Measurements from ENCODE around the gene ADGRL2.

Gene ADGRL2

DNA sequence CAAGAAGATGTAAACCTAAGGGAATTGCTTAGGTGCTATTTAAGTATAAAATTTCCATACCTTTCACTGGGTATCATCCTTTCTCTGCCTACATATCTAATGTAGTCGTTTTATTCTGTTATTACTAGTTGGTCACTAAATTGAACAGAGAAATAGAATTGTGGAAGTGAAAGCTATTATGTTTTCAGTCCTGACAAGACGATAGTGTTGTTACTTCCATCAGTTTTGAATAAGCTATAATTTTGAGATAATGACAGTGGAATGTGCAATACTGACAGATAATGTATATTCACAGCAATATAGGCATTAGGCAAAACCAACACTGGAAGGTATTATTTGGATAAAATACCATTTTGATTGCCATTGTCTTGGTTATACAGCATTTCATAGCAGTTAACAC lies 181.8 kb downstream of the ADGRL2 start:
- no peak for DNase-seq (ENCODE audit: low read depth)

DNA sequence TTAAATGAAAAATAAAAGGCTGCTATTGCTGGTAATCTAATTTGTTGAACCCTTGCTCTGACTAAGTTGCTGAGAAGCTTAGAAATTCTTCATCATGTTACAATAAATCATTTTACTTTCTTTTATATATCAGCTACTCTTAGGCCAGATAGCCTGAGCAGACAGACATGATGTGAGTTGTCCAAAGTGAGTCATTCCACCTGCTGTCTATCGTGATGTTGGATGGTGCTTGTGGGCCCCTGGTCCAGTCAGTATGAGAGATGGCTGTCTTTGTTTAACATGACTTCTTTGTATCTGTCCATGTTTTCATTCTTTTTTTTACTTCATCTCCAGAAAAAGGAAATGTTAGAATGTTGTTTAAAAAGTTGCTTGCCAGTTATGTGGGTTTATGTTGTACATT lies 188.8 kb downstream of the ADGRL2 start:
- DNase-seq (ENCODE audit: low read depth): no peak

DNA sequence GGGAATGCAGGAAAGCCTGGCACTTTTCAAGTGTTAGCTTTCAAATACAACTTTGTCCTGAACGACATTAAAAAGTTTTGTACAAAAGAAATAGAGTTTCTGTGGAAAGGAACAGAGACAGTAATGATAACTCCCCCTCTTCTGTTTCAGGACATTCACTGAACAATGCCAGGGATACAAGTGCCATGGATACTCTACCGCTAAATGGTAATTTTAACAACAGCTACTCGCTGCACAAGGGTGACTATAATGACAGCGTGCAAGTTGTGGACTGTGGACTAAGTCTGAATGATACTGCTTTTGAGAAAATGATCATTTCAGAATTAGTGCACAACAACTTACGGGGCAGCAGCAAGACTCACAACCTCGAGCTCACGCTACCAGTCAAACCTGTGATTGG lies 189.5 kb downstream of the ADGRL2 start:
- no peak for DNase-seq (ENCODE audit: low read depth)

DNA sequence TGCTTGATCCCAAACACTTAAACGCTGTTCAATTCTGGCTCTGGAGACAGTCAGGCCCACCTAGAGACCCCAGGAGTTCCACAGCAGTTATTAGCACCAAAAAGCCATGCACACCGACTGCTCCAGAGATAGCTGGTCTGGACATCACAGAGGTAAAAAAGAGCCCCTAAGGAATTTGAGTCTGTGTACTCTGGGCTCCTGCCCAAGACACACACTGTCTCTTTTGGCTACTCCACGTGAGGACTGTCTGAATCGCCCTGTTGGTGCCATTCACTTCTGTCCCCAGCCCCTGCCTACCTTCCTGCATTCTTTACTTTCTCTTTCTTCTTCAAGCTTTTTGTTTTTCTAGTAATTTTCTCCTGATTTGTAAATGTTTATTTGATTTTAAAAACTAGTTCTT lies 197.4 kb downstream of the ADGRL2 start:
- no peak for DNase-seq (ENCODE audit: low read depth)

DNA sequence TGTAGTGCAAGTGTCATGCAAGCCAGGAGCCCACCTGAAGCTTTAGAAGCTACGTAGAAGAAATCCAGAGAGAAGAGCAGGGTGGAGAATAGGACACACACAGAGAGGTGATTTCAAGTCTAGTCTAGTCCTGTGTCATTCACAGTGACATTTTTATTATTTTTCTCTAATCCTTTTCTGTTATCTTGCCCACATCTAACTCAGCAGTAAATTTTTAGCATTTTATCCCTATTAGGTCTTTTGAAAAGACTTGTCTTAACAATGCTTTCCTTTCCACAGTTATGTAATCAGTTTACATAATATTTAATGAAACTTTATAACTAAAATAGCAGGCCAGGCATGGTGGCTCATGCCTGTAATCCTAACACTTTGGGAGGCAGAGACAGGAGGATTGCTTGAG lies 198.6 kb downstream of the ADGRL2 start:
- DNase-seq (ENCODE audit: low read depth): no peak

DNA sequence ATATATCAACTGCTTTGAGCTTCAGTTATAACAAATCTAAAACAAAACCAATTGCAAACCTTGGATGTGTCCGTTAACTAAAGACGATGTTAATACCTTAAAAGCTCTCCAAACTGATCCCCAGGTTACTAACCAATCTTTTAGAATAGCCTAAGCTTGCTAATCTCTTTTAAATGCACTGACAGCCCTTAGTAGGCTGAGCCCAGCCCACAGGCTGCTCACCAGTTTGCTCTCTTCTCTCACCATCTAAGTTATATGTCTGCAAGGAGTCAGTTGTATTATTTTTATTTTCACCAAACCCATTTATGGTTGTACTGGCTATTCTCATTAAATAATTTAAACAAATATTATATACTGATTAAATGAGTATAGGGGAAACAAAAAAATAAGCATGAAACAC lies 199.5 kb downstream of the ADGRL2 start:
- no peak for DNase-seq (ENCODE audit: low read depth)

DNA sequence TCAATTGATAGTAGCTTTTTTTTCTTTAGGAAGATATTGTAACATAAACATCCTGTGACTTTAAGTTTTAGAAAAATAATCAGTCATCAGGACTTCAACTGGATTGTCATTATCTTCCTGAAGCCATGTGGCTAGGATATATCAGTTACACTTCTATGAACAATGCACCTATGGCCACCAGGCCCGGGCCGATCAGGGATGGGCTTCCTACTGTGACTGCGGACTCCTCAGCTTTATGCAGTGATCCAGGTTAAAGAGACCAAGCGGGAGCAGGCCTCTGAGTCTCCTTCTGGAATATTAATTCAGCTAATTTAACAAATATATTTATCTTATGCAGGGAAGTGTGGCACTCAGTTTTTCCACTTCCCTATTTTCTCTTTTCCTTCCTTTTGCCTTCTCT lies 200.6 kb downstream of the ADGRL2 start:
- no peak for DNase-seq (ENCODE audit: low read depth)

DNA sequence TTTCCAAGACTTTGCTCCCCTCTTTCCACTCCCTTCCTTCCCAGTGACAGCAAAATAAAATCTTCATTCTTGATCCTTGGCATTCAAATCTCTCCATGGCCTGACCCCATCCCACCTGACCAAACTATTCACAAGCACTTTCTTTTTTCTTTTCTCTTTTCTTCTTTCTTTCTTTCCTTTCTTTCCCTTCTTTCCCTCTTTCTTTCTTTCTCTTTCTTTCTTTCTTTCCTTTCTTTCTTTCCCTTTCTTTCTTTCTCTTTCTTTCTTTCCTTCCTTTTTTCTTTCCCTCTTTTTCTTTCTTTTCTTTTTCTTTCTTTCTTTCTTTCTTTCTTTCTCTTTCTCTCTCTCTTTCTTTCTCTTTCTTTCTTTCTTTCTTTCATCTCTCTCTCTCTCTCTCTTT lies 207.1 kb downstream of the ADGRL2 start:
- DNase-seq (ENCODE audit: low read depth): no peak

DNA sequence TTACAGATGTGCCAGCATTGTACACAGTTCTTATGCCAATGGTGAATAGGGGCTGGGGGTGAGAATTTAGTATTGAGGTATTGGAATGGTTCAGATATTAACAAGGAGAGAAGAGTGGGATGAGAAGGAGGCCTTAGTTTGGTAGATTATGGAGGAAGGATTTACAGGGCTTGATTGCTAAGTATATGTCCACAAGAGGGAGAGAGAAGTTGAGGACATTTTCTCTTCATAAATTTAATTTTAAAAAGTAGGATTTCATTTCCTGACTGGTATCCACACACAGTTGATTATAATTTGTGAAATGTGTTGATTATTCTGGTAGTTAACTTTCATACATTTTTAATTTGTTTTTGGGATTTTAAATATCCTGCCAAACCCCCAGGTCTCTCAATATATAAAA lies 213.0 kb downstream of the ADGRL2 start:
- DNase-seq (ENCODE audit: low read depth): no peak

DNA sequence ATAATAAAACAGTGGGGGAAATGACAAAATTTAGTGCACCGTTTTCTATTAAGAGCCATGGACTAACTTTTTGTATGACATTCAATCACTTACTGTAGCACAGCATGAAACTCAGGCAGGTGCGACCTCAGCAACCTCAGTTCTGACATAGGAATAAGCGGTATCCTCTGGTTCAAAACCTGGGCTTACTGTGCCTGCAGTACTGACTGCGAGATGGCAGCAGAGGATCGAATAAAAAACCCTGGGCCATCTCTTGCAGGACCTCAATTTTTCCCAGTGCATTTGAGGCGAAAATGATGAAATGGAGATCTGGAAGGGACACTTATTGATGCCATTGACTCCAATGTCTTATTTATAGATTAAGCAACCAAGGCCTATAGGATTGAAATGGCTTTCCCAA lies 214.7 kb downstream of the ADGRL2 start:
- no peak for DNase-seq (ENCODE audit: low read depth)

DNA sequence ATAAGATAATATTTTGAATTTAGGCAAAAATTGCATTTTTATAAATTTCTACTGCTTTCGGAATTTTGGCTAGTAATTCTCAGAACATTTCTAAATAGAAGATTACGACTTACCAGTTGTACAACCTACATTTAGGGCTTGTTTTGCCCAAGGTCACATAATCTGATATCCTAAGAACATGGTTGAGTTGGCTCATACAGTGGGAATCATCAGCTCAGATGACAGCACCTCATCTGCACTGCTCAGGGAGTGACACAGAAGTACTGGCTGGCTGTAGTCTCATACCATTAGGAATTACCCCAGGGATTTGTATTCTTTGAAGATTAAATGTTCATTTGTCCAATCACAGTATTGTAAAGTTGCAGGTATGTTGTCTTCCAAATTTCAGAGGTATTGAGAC lies 217.6 kb downstream of the ADGRL2 start:
- no peak for DNase-seq (ENCODE audit: low read depth)

DNA sequence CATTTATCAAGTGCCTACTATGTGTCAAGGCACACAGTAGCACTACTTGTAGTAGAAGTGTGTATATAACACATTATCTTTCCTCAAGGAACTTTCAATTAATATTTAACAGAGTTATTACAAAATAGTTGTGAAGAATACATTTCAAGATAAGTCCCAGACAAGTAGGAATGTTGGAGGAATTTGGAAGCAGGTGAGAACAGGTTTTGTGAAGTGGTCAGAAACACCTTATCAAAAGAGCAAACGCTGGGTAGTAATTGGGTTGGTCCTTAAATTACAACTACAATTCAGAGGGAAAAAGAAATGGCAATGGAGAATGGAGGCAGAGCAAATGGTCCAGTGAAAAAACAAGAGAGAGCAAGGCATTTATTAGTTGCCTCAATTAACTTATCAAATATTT lies 218.8 kb downstream of the ADGRL2 start:
- no peak for DNase-seq (ENCODE audit: low read depth)

DNA sequence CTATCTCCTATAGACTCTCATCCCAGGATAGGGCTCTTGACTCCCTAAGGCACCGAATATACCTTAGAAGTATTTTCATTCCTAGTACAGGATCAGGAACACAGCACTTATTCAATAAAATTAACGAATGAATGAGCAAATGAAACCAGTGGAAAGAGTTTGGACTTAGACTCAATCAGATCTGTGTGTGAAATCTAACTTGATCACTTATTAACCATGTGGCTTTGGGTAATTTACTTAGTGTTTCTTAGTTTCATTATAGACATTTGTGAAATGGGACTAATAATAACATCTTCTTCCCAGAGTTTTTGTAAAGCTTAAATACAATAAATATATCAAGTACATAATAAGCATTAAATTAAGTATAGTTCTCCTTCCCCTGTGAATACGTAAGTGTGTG lies 230.1 kb downstream of the ADGRL2 start:
- no peak for DNase-seq (ENCODE audit: low read depth)

DNA sequence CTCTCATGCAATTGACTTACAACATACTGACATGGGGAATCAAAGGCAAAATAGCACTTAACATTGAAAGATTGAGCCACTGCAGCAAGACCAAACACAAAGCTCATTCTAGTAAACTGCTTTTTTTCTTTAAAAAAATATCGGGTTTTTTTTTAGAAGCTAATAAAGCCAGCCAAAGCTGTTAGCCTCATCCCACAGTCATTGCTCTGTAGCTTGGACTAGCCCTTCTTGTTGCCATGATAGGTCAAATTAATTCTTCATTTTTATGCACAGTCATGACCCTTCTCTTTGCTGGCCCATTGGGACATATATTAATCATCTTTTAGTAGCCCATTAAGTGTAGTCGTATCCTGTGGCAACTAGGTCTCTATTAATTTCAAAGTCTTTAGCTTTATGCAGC lies 231.3 kb downstream of the ADGRL2 start:
- no peak for DNase-seq (ENCODE audit: low read depth)

DNA sequence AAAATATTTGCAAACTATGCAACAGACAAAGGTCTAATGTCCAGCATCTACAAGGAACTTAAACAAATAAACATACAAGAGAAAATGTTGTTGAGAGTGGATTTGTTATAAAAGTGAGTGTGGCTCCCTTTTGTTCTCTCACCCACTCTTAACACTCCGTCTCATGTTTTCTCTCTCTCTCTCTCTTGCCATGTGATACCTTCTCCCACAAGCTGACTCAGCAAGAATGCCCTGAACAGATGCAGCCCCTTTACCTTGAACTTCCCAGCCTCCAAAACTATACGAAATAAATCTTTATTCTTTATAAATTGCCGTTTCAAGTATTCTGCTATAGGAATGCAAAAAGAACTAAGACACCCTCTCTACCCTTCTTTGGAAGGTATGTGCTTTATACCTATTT lies 234.1 kb downstream of the ADGRL2 start:
- no peak for DNase-seq (ENCODE audit: low read depth)

All from ELR (cell line).